Fibroblast of skin of scalp (primary cell): ENCODE results near the gene ATXN2.
"Not testable (repeated sequence)": the region's sequence is repeated elsewhere in the genome, so short reads cannot be mapped to it uniquely, and the experiment has no call there.

ENCODE experiments used
- DNase-seq: peaks from one replicate; pipeline ENCODE4 v3.0.0-alpha.2; 2013

ATXN2 gene

DNA sequence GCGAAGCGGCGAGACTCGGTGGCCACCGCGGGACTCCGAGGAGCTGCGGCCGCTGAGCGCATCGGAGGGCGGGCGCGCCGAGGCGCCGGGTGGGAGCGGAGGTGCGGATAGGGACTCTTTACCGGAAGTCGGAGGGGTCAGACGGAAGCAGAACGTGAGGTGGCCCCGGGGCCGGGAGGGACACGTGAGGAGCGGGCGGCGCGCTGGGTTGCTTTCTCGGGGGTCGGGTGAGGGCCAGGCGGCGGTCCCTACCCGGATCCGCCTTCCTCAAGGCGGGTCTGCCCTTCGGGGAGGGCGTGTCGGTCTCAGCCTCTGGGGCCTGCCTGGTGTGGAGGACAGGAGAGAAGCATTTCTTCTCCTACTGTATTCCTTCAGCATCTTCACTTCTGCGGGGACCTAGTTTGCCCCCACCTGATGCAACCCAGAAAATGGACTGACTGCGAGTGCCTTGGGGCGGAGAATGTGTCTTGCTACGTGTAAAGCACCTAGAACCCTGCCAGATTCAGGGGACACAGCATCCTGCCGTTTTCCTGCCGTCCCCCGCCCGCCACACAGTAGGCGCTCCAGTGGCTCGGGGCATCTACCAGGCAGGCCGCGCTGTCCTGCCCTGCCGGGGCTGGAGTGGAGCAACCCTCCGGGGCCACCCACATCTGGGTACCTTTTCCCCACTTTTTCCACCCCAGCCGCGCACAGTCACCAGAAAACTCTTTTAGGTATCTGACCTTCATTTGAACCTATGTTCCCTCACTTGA lies 514 bp upstream of the ATXN2 start:
- peak; percentile 97 for DNase-seq

- DNase-seq: no peak
These were observed 1.1 kb downstream of the ATXN2 start for GRCh38 chr12:111597831-111598636.

DNA sequence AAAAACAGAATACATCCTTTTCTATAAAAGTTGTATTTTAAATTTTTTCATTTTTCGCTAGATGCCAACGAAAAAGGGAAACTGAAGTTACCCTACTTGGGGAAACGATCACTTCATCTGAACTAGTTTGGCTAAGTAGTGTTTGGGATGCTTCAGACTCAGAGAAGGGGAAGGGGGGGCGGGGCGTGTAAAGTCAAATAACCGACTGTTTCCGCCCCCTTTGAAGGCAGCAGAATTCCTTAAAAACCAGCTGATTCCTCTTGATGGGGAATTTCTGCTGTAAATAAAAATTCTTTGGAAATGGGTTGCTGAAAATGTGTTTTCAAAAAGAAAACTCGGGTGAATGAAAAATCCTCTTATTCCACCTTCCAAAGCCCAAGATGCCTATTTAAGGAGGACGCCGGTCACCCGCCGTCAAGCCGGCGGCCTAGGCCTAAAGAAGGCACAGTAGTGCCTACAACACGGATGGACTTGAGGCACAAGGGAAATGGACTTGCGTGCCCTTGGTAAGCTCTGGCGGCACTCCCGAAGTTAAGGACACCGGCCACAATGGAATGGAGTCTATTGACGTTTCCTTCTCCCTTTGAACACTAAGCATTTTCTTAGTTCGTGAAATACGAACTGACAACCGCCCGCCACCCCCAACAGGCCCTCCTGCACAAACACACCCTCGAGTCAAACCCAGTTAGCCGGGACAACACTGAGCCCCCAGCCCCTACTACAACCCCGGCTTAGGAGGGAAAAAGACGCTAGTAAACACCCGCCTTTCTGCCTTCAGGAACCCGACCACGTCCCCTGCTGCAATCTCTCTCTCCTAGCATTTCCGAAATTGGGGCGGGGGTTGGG lies 1.9 kb downstream of the ATXN2 start:
- peak; percentile 62 for DNase-seq

- not testable (repeated sequence) for DNase-seq
These were observed 3.7 kb downstream of the ATXN2 start for GRCh38 chr12:111595341-111595835.

DNA sequence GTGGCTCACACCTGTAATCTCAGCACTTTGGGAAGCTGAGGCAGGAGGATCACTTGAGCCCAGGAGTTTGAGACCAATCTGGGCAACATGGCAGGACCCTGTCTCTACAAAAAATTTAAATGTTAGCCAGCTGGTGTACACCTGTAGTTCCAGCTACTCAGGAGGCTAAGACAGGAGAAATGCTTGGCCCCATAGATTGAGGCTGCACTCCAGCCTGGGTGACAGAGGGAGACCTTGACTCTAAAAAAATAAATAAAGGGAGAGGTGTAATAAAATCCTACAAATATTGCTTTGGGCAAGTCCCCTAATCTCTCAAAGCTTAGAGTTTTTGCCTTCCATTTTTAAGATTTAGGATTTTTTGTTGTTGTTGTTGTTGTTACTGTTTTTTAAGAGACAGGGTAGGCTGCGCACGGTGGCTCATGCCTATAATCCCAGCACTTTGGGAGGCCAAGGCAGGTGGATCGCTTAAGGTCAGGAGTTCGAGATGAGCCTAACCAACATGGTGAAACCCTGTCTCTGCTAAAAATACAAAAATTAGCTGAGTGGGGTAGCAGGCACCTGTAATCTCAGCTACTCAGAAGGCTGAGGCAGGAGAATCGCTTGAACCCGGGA lies 7.6 kb downstream of the ATXN2 start:
- DNase-seq: not testable (repeated sequence)

GRCh38 chr12:111590552-111590951 lies 8.6 kb downstream of the ATXN2 start:
- DNase-seq: no peak

DNA sequence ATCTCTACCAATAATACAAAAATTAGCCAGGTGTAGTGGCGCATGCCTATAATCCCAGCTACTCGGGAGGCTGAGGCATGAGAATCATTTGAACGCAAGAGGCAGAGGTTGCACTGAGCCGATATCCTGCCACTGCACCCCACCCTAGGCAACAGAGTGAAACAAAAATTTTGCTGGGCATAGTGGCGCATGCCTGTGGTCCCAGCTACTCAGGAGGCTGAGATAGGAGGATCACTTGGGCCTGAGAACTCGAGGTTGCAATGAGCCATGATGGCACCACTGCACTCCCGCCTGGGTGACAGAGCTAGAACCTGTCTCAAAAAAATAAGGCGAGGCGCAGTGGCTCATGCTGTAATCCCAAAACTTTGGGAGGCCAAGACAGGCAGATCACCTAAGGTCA lies 9.5 kb downstream of the ATXN2 start:
- DNase-seq: no peak

GRCh38 chr12:111588010-111588409 lies 11.1 kb downstream of the ATXN2 start:
- DNase-seq: no peak

- no peak for DNase-seq
These were observed 12.1 kb downstream of the ATXN2 start for GRCh38 chr12:111586986-111587385.

DNA sequence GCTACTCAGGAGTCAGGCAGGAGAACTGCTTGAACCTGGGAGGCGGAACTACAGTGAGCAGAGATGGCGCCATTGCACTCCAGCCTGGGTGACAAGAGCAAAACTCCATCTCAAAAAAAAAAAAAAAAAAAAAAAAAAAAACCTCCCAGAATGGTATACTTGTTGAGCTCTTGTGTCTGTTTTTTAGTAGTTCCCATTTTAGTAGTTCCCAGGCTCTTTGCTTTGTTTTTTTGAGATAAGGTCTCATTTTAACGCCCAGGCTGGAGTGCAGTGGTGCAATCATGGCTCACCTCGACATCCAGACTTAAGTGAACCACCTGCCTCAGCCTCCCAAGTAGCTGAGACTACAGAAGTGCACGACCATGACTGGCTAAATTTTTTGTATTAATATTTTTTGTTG lies 13.4 kb downstream of the ATXN2 start:
- DNase-seq: no peak

GRCh38 chr12:111584959-111585358 lies 14.2 kb downstream of the ATXN2 start:
- no peak for DNase-seq

DNA sequence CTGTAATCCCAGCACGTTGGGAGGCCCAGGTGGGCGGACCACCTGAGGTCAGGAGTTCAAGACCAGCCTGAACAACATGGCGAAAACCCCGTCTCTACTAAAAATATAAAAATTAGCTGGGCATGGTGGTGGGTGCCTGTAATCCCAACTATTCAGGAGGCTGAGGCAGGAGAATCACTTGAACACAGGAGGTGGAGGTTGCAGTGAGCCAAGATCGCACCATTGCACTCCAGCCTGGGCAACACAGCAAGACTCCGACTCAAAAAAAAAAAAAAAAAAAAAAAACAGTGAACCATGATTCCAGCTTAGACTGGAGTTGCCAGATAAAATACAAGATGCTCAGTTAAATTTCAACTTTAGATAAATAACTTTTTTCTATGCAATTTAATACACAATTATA lies 15.6 kb downstream of the ATXN2 start:
- DNase-seq: not testable (repeated sequence)

GRCh38 chr12:111582133-111582747 lies 16.9 kb downstream of the ATXN2 start:
- DNase-seq: no peak

- DNase-seq: no peak
These were observed 17.5 kb downstream of the ATXN2 start for GRCh38 chr12:111581434-111582132.

GRCh38 chr12:111580737-111581136 lies 18.4 kb downstream of the ATXN2 start:
- DNase-seq: no peak

- DNase-seq: no peak
These were observed 19.0 kb downstream of the ATXN2 start for GRCh38 chr12:111580119-111580425.

DNA sequence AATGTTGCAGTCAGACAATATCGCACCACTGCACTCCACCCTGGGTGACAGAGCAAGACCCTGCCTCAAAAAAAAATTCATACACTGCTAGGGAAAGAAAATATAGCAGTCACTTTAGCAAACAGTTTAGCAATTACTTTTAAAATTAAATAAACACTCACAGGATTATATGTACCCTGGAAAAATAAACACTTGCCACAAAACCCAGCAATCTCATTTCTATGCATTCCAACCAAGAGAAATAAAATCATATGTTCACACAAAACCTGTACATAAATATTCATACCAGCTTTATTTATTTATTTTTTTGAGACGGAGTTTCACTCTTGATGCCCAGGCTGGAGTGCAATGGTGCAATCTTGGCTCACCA lies 20.2 kb downstream of the ATXN2 start:
- no peak for DNase-seq

GRCh38 chr12:111578276-111578970 lies 20.7 kb downstream of the ATXN2 start:
- DNase-seq: peak; percentile 59

- DNase-seq: no peak
These were observed 24.2 kb downstream of the ATXN2 start for GRCh38 chr12:111574797-111575443.

GRCh38 chr12:111573476-111573875 lies 25.6 kb downstream of the ATXN2 start:
- no peak for DNase-seq
